DOHH2 (cell line): ENCODE results near the gene PI16.
"Not testable (repeated sequence)": the region's sequence is repeated elsewhere in the genome, so short reads cannot be mapped to it uniquely, and the experiment has no call there.

Experiments used
- H3F3A ChIP-seq: fragments of 200-600 bp; sonication (generic), shearing (Covaris generic); 2 replicates; pipeline ENCODE4 v1.6.0; 2016; ENCODE audit warnings: antibody characterized with exemption, mild to moderate bottlenecking; ENCODE audit not compliant: control insufficient read depth, insufficient read depth
- H3K27ac ChIP-seq: fragments of 200-600 bp; sonication (generic); 2 replicates; pipeline ENCODE4 v1.5.1; 2014; ENCODE audit warnings: low read depth, mild to moderate bottlenecking, low read length, moderate library complexity
- H3K27me3 ChIP-seq: fragments of 200-600 bp; sonication (generic); 2 replicates; pipeline ENCODE4 v1.6.1; 2014; ENCODE audit warnings: mild to moderate bottlenecking, low read length, mixed read lengths; ENCODE audit not compliant: control insufficient read depth
- H3K36me3 ChIP-seq: fragments of 200-600 bp; sonication (generic); 2 replicates; pipeline ENCODE4 v1.6.1; 2014; ENCODE audit warnings: mild to moderate bottlenecking, low read length, moderate library complexity, mixed read lengths; ENCODE audit not compliant: control insufficient read depth
- H3K4me1 ChIP-seq: fragments of 200-600 bp; sonication (generic); 2 replicates; pipeline ENCODE4 v1.6.1; 2014; ENCODE audit warnings: mild to moderate bottlenecking, low read length, mixed read lengths; ENCODE audit not compliant: control insufficient read depth
- H3K4me2 ChIP-seq: fragments of 200-600 bp; sonication (generic); 2 replicates; pipeline ENCODE4 v1.6.0; 2014; ENCODE audit warnings: mild to moderate bottlenecking, low read length, moderate library complexity
- H3K4me3 ChIP-seq: fragments of 200-600 bp; sonication (generic); 2 replicates; pipeline ENCODE4 v1.5.1; 2014; ENCODE audit warnings: mild to moderate bottlenecking, low read length, mixed read lengths
- H3K79me2 ChIP-seq: fragments of 200-600 bp; sonication (generic); 2 replicates; pipeline ENCODE4 v1.6.1; 2014; ENCODE audit warnings: mild to moderate bottlenecking, low read length, mixed read lengths; ENCODE audit not compliant: control insufficient read depth
- H3K9me2 ChIP-seq: fragments of 200-600 bp; sonication (generic); replicated peaks from 2 replicates; pipeline ENCODE4 v1.6.1; 2014; ENCODE audit warnings: mild to moderate bottlenecking, low read length, mixed read lengths; ENCODE audit not compliant: control insufficient read depth
- H3K9me3 ChIP-seq: fragments of 200-600 bp; sonication (generic); 2 replicates; pipeline ENCODE4 v1.6.1; 2014; ENCODE audit warnings: antibody characterized with exemption, low read length, mixed read lengths; ENCODE audit not compliant: control insufficient read depth, insufficient read depth
- H4K20me1 ChIP-seq: fragments of 200-600 bp; sonication (generic); 2 replicates; pipeline ENCODE4 v1.6.0; 2014; ENCODE audit warnings: low read depth, mild to moderate bottlenecking, antibody characterized with exemption, low read length, moderate library complexity; ENCODE audit not compliant: control insufficient read depth, insufficient read depth
- EZH2phosphoT487 ChIP-seq: fragments of 200-600 bp; sonication (generic); IDR thresholded peaks from 2 replicates; pipeline ENCODE4 v1.6.1; 2017; ENCODE audit warnings: borderline replicate concordance, mild to moderate bottlenecking, antibody characterized with exemption, low read length, moderate library complexity, mixed read lengths
- TF ChIP-seq, protein P1 (sequence below): fragments of 200-600 bp; sonication (generic); IDR thresholded peaks from one replicate; pipeline ENCODE4 v1.5.1; 2014; ENCODE audit warnings: antibody characterized with exemption, mild to moderate bottlenecking, low read depth, low read length; ENCODE audit not compliant: poor library complexity, severe bottlenecking

PI16 gene

DNA sequence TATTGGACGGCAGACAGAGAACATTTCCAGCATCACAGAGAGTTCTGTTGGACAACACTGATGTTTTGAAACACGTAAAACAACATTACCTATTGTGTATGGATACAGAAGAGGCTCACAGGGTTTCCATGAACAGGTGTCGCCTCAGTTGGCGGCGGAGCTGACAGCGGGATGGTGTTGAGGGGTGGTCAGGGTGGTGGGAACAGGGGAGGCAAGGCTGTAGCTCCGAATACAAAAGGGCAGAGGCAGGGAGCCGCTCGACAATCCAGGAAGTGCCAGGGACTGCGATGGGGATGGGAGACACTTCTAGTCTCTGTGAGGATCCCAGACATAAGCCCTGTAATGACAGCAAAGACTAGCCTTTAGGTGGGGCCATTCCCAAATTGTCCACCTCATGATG is 14.5 kb upstream of the PI16 start:
- H3K27me3 ChIP-seq = peaks cover 6% of the 10 kb centered on the region
- H4K20me1 ChIP-seq = no peaks in the 10 kb centered on the region

DNA sequence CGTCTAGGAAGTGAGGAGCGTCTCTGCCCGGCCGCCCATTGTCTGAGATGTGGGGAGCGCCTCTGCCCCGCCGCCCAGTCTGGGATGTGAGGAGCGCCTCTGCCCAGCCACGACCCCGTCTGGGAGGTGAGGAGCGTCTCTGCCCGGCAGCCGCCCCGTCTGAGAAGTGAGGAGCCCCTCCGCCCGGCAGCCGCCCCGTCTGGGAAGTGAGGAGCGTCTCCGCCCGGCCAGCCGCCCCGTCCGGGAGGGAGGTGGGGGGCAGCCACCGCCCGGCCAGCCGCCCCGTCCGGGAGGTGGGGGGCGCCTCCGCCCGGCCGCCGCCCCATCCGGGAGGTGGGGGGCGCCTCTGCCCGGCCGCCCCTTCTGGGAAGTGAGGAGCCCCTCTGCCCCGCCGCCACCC is 13.0 kb upstream of the PI16 start:
- H3K4me3 ChIP-seq, H3K27ac ChIP-seq, H3K9me2 ChIP-seq, H3K36me3 ChIP-seq, H4K20me1 ChIP-seq, H3F3A ChIP-seq, H3K79me2 ChIP-seq, H3K4me1 ChIP-seq, H3K9me3 ChIP-seq, H3K4me2 ChIP-seq, H3K27me3 ChIP-seq: not testable (repeated sequence)

More for the DNA sequence above, 14.5 kb upstream of the PI16 start:
- Histone ChIP-seq H3K9me3 (no peaks in the 10 kb centered on the region), H3K9me2 (no peaks in the 10 kb centered on the region), H3K4me2 (no peak overlapping the region), H3K27ac (no peak overlapping the region), H3K4me1 (no peaks in the 10 kb centered on the region), H3K36me3 (no peaks in the 10 kb centered on the region), H3F3A (no peaks in the 10 kb centered on the region), H3K4me3 (no peak overlapping the region), H3K79me2 (no peaks in the 10 kb centered on the region)
- TF ChIP-seq, protein P1, sequence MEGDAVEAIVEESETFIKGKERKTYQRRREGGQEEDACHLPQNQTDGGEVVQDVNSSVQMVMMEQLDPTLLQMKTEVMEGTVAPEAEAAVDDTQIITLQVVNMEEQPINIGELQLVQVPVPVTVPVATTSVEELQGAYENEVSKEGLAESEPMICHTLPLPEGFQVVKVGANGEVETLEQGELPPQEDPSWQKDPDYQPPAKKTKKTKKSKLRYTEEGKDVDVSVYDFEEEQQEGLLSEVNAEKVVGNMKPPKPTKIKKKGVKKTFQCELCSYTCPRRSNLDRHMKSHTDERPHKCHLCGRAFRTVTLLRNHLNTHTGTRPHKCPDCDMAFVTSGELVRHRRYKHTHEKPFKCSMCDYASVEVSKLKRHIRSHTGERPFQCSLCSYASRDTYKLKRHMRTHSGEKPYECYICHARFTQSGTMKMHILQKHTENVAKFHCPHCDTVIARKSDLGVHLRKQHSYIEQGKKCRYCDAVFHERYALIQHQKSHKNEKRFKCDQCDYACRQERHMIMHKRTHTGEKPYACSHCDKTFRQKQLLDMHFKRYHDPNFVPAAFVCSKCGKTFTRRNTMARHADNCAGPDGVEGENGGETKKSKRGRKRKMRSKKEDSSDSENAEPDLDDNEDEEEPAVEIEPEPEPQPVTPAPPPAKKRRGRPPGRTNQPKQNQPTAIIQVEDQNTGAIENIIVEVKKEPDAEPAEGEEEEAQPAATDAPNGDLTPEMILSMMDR = no peak
- TF ChIP-seq EZH2phosphoT487 = no peak

DNA sequence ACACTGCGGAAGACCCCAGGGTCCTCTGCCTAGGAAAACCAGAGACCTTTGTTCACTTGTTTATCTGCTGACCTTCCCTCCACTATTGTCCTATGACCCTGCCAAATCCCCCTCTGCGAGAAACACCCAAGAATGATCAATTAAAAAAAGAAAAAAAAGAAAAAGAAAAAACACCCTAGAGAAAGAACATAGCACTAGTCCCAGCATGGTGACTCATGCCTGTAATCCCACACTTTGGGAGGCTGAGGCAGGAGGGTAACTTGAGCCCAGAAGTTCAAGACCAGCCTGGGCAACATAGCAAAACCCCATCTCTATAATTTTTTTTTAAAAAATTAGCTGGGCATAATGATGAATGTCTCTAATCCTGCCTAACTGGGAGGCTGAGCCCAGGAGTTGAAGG is 12.2 kb upstream of the PI16 start:
- H3K4me3 ChIP-seq, H3K9me2 ChIP-seq, H3K79me2 ChIP-seq, H3F3A ChIP-seq, H3K36me3 ChIP-seq, H3K27me3 ChIP-seq, H3K27ac ChIP-seq, H4K20me1 ChIP-seq, H3K4me2 ChIP-seq, H3K4me1 ChIP-seq, H3K9me3 ChIP-seq: not testable (repeated sequence)

DNA sequence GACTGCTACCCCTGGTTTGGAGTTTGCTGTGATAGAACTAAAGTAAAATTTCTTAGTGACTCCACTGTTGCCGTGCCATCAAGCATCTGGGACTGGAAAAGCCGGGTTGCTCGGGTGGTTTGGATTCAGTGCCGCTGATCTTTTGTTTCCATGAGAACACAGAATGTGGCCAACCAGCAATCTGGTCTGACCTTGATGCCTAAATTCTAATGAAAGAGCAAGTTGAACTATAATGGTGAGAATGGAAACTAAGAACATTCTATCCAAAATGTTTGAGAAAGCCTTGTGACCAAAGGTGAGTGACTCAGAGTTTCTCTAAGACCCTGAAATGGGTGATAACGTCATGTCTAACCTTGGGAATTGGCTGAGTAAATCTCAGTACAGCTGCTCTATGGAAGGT is 9.9 kb upstream of the PI16 start:
- Histone ChIP-seq H4K20me1 (no peaks in the 10 kb centered on the region), H3K27ac (no peak overlapping the region), H3K9me2 (no peaks in the 10 kb centered on the region), H3K79me2 (no peaks in the 10 kb centered on the region), H3K9me3 (no peaks in the 10 kb centered on the region), H3K27me3 (no peaks in the 10 kb centered on the region; the same call in 1 of the 2 replicates), H3K4me2 (no peak overlapping the region), H3F3A (no peaks in the 10 kb centered on the region), H3K4me1 (peaks cover 6% of the 10 kb centered on the region), H3K4me3 (no peak overlapping the region), H3K36me3 (no peaks in the 10 kb centered on the region)
- TF ChIP-seq EZH2phosphoT487 = no peak
- TF ChIP-seq, protein P1 = no peak
